Cardiac muscle cell (in vitro differentiated cells and primary cell): ENCODE results near the gene ZMYND8. TPM values are rescaled to one million over a fixed set of nuclear protein-coding genes. Genes with fewer than 3 reads are reported as not detected.

Experiments used
- DNase-seq, 2 donors: peaks; one replicate each; pipeline versions ENCODE4 v3.0.0 to v3.0.0-alpha.2; 2010 to 2017; ENCODE audit warnings: low read depth in 1 of 2, low spot score in 1 of 2
- H3K27ac ChIP-seq: fragments of 200-600 bp; sonication (generic); 2 replicates; pipeline ENCODE4 v1.5.1; 2016
- H3K27me3 ChIP-seq: fragments of 200-600 bp; sonication (generic); 2 replicates; pipeline ENCODE4 v1.6.0; 2016; ENCODE audit warnings: control low read depth
- H3K36me3 ChIP-seq: fragments of 200-600 bp; sonication (generic); 2 replicates; pipeline ENCODE4 v1.5.1; 2016; ENCODE audit warnings: control low read depth
- H3K4me1 ChIP-seq: fragments of 200-600 bp; sonication (generic); 2 replicates; pipeline ENCODE4 v1.8.1; 2017; ENCODE audit warnings: low read depth, mild to moderate bottlenecking, mixed run types
- H3K4me3 ChIP-seq: fragments of 200-600 bp; sonication (generic); 2 replicates; pipeline ENCODE4 v1.5.1; 2016; ENCODE audit warnings: mild to moderate bottlenecking
- H3K9me3 ChIP-seq: fragments of 200-600 bp; sonication (generic); 2 replicates; pipeline ENCODE4 v1.5.1; 2017; ENCODE audit warnings: low read depth, mild to moderate bottlenecking, control low read depth
- CTCF ChIP-seq: IDR thresholded peaks from 2 replicates; pipeline ENCODE4 v1.5.1; 2012; ENCODE audit warnings: low read depth, mild to moderate bottlenecking, low read length
- polyA plus RNA-seq: library from polyadenylated mRNA; unstranded; fragments of >200 nt; fragmentation: Nextera tagmentation; extraction: Ambion mirVana; gene quantifications from 2 replicates; pipeline ENCODE4 v1.2.1, GENCODE V29; 2016
- total RNA-seq: library from RNA; depleted of rRNA; stranded (reverse); fragments of >200 nt; gene quantifications from 2 replicates; pipeline ENCODE4 v1.2.3, GENCODE V29; 2016

ZMYND8 gene
- total and polyA plus RNA-seq, 2 experiments from 2014 or later, result 27.5 to 45.0 TPM

- Histone ChIP-seq H3K4me3 (no peak overlapping the region), H3K4me1 (peaks cover 27% of the 10 kb centered on the region), H3K27me3 (no peaks in the 10 kb centered on the region), H3K36me3 (peaks cover 43% of the 10 kb centered on the region), H3K27ac (no peak overlapping the region), H3K9me3 (no peaks in the 10 kb centered on the region)
- TF ChIP-seq CTCF, result no peak
- peak in 1 of 2 donors; percentile 47 for DNase-seq
These were observed 122.9 kb downstream of the ZMYND8 start for GRCh38 chr20:47233333-47234188.

- DNase-seq, result no peak
- Histone ChIP-seq H3K9me3 (no peaks in the 10 kb centered on the region), H3K4me3 (no peak overlapping the region), H3K36me3 (peaks cover 41% of the 10 kb centered on the region), H3K4me1 (peaks cover 28% of the 10 kb centered on the region), H3K27me3 (no peaks in the 10 kb centered on the region), H3K27ac (no peak overlapping the region)
- no peak for TF ChIP-seq CTCF
These were observed 124.0 kb downstream of the ZMYND8 start for GRCh38 chr20:47232518-47232917.

GRCh38 chr20:47231382-47232039 lies 125.0 kb downstream of the ZMYND8 start:
- H3K4me1 ChIP-seq, result peaks cover 28% of the 10 kb centered on the region
- peak overlapping the region; percentile 34 for H3K27ac ChIP-seq
- peaks cover 47% of the 10 kb centered on the region for H3K36me3 ChIP-seq
- no peaks in the 10 kb centered on the region for H3K9me3 ChIP-seq
- DNase-seq, result peak in 1 of 2 donors; percentile 61
- H3K4me3 ChIP-seq, result no peak overlapping the region
- no peak for TF ChIP-seq CTCF
- no peaks in the 10 kb centered on the region for H3K27me3 ChIP-seq

- no peaks in the 10 kb centered on the region for H3K27me3 ChIP-seq
- no peak for TF ChIP-seq CTCF
These were observed 125.7 kb downstream of the ZMYND8 start for GRCh38 chr20:47230811-47231256.

GRCh38 chr20:47228654-47229053 lies 127.8 kb downstream of the ZMYND8 start:
- H3K27ac ChIP-seq, result peak overlapping the region; percentile 52
- no peaks in the 10 kb centered on the region for H3K27me3 ChIP-seq
- no peak overlapping the region for H3K4me3 ChIP-seq
- TF ChIP-seq CTCF, result no peak
- H3K9me3 ChIP-seq, result no peaks in the 10 kb centered on the region
- H3K4me1 ChIP-seq, result peaks cover 28% of the 10 kb centered on the region
- peak in 1 of 2 donors; percentile 68 for DNase-seq
- peaks cover 43% of the 10 kb centered on the region for H3K36me3 ChIP-seq

More at GRCh38 chr20:47230811-47231256, 125.7 kb downstream of the ZMYND8 start:
- Histone ChIP-seq H3K4me1 (peaks cover 28% of the 10 kb centered on the region), H3K36me3 (peaks cover 46% of the 10 kb centered on the region), H3K9me3 (no peaks in the 10 kb centered on the region), H3K4me3 (no peak overlapping the region), H3K27ac (peak overlapping the region; percentile 34)
- no peak for DNase-seq
